ENCODE measurements around the gene NPIPB9.
"Not testable (repeated sequence)": the region's sequence is repeated elsewhere in the genome, so short reads cannot be mapped to it uniquely, and the experiment has no call there.

NPIPB9 gene

DNA sequence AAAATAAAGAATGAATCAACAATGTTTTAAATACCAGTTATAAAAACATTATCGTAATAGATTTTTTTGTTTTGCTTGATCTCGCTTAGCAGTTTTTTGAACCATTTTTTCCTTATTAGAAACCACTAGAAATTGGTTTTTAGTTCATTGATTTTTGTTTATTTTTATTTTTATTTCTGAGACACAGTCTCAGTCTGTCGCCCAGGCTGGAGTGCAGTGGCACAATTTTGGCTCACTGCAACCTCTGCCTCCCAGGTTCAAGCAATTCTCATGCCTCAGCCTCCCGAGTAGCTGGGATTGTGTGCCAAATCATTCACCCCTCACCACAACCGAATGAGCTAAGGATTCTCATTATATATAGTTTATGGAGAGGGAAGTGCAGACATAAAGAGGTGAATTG is at the start of gene NPIPB9:
TSS of gene NPIPB9 (plus strand) at position 301 of the 400 bp plus-strand sequence.
- not testable (repeated sequence) for FAIRE-seq; DNase-seq (ENCODE audit: insufficient read length, low spot score)

DNA sequence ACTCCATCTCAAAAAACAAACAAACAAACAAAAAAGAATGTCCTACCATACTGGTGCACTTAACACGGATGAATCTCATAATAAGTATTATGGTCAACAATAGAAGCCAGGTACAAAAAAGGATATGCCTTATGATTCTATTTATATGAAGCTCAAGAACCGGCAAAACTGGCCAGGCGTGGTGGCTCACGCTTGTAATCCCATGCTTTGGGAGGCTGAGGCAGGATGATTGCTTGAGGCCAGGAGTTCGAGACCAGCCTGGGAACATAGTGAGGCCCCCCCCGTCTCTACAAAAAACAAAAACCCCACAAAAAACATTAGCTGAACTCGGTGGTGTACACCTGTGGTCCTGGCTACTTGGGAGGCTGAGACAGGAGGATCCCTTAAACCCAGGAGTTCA is 47.3 kb upstream of the NPIPB9 start:
- not testable (repeated sequence) for DNase-seq (ENCODE audit: insufficient read length, low spot score); FAIRE-seq

DNA sequence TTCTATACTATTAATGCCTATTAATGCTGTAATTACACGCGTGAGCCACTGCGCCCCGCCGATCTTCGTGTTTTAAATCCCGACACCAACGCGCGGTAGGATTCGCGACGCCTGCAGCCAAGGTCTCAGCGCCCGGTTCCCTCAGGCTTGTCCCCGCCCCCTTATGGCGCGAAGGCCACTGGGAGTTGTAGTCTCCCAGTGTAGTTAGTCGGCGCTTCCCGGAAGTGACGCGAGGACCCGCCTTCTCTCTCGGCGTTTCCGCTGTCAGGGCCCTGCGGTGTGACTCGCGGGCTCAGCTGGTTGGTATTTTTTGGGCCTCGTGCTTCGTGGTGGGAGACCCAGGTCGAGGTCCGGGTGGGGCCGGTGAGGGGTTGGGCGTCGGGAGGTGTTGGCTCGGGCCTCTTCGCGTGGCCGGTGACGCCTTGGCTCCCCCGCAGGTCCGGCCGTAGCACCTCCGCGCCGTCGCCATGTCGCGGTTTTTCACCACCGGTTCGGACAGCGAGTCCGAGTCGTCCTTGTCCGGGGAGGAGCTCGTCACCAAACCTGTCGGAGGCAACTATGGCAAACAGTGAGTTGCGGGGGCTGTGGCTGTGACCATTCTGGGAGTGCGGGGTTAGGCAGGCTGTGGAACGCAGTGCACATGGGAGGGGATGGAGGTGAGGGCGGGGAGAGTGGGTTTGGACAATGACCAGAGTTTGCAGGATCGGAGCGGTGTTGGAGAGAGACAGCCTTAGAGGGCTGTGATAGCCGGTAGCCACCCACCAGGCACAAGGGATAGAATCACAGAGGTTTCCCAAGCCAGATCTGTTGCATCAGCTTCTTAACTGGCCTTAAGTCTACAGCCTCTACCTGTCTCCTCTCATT is 40.1 kb upstream of the NPIPB9 start, which contains the start of gene EIF3C:
TSS of gene EIF3C (plus strand) at position 245 of the 864 bp plus-strand sequence. CDS start at position 468, 223 bp downstream.
- not testable (repeated sequence) for FAIRE-seq; DNase-seq (ENCODE audit: insufficient read length, low spot score)

DNA sequence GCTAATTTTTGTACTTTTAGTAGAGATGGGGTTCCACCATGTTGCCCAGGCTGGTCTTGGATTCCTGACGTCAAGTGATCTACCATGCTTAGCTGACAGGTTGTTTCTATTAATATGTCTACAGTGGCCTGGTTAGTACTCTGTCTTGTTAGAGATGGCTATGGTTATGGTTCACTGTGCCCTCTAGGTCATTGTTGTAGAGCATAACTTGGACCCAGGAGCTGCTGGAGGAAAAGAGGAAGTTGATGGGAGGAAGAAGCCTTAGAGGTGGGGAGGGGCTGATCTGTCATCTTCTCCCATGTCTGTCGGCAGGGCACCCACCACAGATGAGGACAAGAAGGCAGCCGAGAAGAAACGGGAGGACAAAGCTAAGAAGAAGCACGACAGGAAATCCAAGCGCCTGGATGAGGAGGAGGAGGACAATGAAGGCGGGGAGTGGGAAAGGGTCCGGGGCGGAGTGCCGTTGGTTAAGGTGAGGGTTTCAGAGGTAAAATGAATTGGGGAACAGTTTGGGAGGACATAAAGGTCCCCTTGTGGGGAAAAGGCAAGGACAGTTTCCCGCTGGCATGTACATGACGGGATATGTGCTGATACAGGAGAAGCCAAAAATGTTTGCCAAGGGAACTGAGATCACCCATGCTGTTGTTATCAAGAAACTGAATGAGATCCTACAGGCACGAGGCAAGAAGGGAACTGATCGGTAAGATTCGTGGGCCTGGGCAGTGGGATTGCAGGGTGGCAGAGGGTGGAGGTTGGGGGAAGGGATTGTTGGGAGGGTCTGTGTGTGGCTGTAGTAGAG is 28.5 kb upstream of the NPIPB9 start:
- FAIRE-seq: not testable (repeated sequence)

DNA sequence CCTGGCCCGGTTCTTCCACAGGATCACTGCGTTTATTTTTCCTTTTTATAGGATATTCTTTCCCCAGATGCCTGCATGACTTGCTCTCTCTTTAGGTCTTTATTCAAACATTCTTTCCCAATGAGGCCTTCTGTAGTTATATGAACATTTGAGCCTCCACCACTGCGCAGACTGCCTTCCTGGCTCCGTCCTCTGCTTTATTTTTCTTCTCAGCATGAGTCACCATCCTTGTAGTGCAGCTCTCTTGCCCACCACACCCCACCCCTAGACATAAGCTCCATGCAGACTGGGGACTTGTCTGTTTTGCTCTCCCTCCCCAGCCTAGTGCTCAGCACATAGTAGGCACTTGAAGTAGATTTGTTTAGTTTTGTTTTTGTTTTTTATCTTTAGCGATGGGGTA is 20.3 kb upstream of the NPIPB9 start:
- FAIRE-seq: peak; percentile 52

More for the DNA sequence above, 28.5 kb upstream of the NPIPB9 start:
- not testable (repeated sequence) for DNase-seq (ENCODE audit: insufficient read length, low spot score)

GRCh38 chr16:28732455-28733124 is 19.0 kb upstream of the NPIPB9 start:
- FAIRE-seq: not testable (repeated sequence)

More for the DNA sequence above, 20.3 kb upstream of the NPIPB9 start:
- DNase-seq (ENCODE audit: insufficient read length, low spot score): not testable (repeated sequence)

GRCh38 chr16:28739787-28740186 is 11.8 kb upstream of the NPIPB9 start:
- FAIRE-seq: not testable (repeated sequence)

More at GRCh38 chr16:28732455-28733124, 19.0 kb upstream of the NPIPB9 start:
- DNase-seq (ENCODE audit: insufficient read length, low spot score): not testable (repeated sequence)

DNA sequence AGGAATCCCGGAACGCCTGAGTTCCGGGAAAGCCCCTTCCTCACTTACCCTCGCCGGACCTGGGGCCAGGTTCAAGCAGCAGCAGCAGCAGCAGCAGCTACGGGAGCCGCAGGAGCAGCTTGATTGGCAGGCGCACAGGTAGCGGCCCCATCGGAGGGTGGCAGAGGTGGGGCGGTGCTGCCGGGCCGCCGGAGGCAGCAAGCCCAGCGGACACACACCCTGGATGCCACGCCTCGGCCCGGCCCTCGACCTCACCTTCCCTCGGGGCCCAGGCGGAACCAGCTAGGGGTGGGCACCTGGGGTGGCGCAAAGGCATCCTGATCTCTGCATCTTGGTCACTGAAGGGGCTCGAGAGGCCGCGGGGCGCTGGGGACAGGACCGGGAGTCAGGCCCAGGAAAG is 11.0 kb upstream of the NPIPB9 start:
- not testable (repeated sequence) for DNase-seq (ENCODE audit: insufficient read length, low spot score); FAIRE-seq

More at GRCh38 chr16:28739787-28740186, 11.8 kb upstream of the NPIPB9 start:
- not testable (repeated sequence) for DNase-seq (ENCODE audit: insufficient read length, low spot score)

GRCh38 chr16:28741295-28741694 is 10.3 kb upstream of the NPIPB9 start:
- not testable (repeated sequence) for FAIRE-seq; DNase-seq (ENCODE audit: insufficient read length, low spot score)

DNA sequence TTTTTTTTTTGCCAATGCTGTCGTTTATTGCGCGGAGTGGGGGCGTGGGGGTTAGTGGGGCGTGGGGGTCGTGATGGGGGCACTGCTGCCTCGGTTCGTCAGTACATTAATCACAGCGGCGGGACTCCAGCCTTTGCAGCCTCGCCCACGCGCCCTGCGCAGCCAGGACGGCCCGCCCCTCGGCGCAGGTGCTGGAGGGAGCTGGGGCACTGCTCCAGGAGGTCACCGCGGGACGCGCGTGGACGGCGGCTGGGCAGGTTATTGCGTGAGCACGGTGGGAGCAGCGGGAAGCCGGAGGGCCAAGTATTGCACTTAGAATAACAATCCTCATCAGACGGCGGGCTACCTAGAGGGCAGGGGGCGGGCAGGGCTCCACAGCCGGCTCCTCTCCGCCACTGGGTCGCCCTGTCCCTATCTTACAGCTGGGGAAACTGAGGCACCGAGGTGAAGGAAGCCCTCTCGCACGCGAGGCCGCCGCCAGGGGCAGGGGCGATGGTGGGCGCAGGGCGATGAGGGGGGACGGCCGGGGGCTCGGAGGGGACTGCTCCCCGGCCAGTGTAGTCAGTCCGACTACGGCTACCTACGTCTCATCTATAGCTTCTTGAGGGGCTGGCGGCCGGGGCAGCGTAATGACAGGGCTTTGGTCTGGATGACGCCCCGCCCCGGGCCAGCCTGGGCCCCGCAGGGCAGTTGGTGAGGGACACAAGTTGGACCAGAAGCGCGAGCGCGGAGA is 4.8 kb upstream of the NPIPB9 start:
- DNase-seq (ENCODE audit: insufficient read length, low spot score); FAIRE-seq: not testable (repeated sequence)

DNA sequence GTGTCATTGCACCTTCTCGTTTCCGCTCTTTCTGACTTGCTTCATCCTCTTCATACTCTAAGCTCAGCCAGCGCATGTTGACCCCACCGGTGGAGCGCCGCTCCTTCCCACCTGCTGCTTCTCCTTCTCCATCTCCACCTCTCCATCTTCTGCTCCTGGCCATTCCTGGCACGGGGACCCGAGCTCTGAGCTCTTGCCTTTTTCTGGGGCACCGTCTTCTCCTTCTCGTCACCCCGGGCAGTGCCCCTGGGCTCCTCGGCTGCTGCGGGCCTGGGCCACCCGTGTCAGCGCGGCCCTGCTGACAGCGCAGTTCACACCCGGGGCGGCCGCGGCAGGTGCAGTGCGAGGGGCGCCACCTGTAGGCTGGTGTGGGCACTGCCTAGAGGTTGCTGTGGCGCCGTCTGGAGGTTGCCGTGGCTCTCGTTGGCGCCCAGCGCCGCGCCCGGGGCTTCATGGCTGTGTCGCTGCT is 1.6 kb upstream of the NPIPB9 start:
- FAIRE-seq: peak; percentile 60
- DNase-seq (ENCODE audit: insufficient read length, low spot score): not testable (repeated sequence)

- DNase-seq (ENCODE audit: insufficient read length, low spot score); FAIRE-seq: not testable (repeated sequence)
Observed at GRCh38 chr16:28750469-28751067, 1.0 kb upstream of the NPIPB9 start.

GRCh38 chr16:28781697-28782096 is 30.1 kb downstream of the NPIPB9 start:
- DNase-seq (ENCODE audit: insufficient read length, low spot score); FAIRE-seq: not testable (repeated sequence)

DNA sequence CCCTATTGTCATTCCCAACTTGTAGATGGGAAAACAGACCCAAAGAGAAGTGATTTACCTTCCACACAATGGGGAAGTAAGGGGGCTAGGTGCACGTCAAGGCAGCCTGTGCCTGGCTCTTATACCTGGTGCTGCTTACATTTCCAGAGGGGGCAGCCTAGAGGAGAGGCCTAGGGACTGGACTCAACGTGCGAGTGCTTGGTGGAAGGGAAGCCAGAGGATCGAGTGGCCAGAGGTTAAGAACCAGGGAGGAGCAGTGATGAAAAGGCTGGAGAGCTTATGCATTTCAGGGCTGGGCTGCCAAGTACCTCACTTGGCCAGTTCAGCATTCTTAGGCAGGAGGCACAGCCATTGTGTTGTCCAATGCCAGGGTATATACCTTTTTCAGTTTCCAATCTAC is 30.8 kb downstream of the NPIPB9 start:
- not testable (repeated sequence) for FAIRE-seq

DNA sequence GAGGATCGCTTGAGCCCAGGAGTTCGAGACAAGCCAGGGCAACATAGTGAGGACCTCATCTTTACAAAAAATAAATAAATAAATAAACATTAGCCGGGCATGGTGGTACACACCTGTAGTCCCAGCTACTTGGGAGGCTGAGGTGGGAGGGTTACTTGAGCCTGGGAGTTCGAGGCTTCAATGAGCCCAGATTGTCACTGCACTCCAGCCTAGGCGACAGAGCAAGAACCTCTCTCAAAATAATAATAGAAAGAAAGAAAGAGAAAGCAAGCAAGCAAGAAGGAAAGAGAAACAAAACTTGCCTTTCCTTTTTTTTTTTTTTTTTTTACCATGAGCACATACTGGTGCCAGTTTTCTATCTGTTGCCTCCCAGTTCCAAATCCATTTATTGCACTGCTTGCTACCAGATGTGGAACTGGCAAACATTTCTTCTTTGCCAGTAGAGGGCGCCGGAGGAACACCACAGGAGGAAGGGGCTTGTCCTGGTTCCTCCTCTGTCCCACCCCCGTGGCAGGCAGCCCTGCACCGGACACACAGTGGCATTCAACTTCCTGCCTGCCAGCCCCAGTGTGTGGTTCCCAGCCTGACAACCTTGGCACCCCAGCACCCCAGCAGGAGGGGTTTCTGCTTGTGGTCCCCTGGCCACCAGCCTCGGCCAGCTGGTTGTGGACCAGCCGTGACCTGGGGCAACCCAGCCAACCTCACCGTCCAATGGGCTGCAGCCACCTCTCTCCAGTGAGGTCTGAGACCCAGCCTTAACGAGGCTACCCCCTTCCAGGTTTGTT is 50.8 kb downstream of the NPIPB9 start:
- not testable (repeated sequence) for FAIRE-seq; DNase-seq (ENCODE audit: insufficient read length, low spot score)

More for the DNA sequence above, 30.8 kb downstream of the NPIPB9 start:
- DNase-seq (ENCODE audit: insufficient read length, low spot score): not testable (repeated sequence)

DNA sequence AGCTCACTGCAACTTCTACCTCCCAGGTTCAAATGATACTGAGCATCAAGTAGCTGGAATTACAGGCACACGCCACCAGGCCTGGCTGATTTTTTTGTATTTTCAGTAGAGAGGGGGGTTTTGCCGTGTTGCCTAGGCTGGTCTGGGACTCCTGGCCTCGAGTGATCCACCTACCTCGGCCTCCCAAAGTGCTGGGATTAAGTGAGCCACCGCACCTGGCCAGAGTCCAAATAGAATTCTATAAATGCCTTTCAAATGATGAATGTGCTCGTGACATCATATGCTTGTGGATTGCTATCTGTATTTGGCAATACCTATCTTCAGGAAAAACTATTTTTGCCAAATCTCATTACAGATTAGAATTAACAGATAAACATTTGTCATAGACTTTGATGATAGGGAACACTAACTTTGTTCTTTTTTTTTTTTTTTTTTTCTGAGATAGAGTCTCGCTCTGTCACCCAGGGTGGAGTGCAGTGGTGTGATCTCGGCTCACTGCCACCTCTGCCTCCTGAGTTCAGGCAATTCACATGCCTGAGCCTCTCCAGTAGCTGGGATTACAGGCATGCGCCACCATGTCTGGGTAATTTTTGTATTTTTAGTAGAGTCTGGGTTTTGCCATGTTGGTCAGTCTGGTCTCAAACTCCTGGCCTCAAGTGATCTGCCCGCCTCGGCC is 56.0 kb downstream of the NPIPB9 start:
- FAIRE-seq; DNase-seq (ENCODE audit: insufficient read length, low spot score): not testable (repeated sequence)

DNA sequence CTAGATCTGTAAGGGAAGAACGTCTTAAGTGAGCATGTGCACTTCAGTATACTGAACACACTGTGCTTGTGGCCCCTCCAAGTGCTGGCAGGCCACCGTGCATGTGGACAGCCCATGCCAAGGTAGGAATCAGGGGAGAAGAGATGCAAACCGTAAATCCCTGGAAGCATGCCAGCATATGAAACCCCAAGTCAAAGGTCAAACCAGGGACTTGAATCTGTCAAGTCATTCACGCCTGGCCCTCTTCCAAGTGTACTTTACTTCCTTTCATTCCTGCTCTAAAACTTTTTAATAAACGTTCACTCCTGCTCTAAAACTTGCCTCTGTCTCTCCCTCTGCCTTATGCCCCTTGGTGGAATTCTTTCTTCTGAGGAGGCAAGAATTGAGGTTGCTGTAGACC is 68.4 kb downstream of the NPIPB9 start:
- FAIRE-seq: no peak
- DNase-seq (ENCODE audit: insufficient read length, low spot score): no peak

DNA sequence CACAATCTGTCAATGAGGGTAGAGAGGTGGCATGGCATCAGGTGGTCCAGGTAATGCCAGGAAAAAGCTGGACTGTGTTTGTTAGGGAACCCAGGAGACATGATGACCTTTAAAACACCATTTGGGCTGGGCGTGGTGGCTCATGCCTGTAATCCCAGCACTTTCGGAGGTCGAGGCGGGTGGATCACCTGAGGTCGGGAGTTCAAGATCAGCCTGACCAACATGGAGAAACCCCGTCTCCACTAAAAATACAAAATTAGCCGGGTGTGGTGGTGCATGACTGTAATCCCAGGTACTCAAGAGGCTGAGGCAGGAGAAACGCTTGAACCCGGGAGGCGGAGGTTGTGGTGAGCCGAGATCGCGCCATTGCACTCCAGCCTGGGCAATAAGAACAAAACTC is 69.0 kb downstream of the NPIPB9 start:
- not testable (repeated sequence) for DNase-seq (ENCODE audit: insufficient read length, low spot score); FAIRE-seq
